ENCODE measurements around the gene UACA. TPM values are rescaled to one million over a fixed set of nuclear protein-coding genes. Genes with fewer than 3 reads are reported as not detected.

The UACA gene
- total RNA-seq, 3 donors from 2014 or later (not counting 1 experiment from before 2014, with no cell fraction given) = 1.1 to 3.1 (median 2.1) TPM

GRCh38 chr15:70720228-70721016 lies 42.9 kb downstream of the UACA start:
- H3K4me3 Mint-ChIP-seq = no peak overlapping the region
- Histone ChIP-seq H3K27me3 (ENCODE audit: control insufficient read depth, insufficient read depth, low read length) (no peaks in the 10 kb centered on the region), H3K4me1 (ENCODE audit: control insufficient read depth, insufficient read depth, low read length) (no peaks in the 10 kb centered on the region), H3K4me3 (ENCODE audit: low read length) (no peak overlapping the region), H3K9me3 (ENCODE audit: control insufficient read depth, insufficient read depth, low read length) (no peaks in the 10 kb centered on the region), H3K36me3 (ENCODE audit: control insufficient read depth, insufficient read depth, low read length) (no peaks in the 10 kb centered on the region), H3K27ac (ENCODE audit: low read length) (no peak overlapping the region)
- DNase-seq (no peak), ATAC-seq (no peak)
- H3K36me3 Mint-ChIP-seq = no peaks in the 10 kb centered on the region
- H3K9me3 Mint-ChIP-seq = no peaks in the 10 kb centered on the region
- TF ChIP-seq CTCF (IDR thresholded peaks at IDR 0.05) = no peak
- intact Hi-C loops (cut with micrococcal nuclease) = loop anchor here (10.0 kb wide), 3 partner anchors 46 to 1246 kb away; no protein-coding TSS in a partner anchor
- H3K27me3 Mint-ChIP-seq (ENCODE audit: low read depth in 2 of 2) = peaks cover 3 to 7% of the 10 kb centered on the region in 2 donors
- no peak overlapping the region for H3K27ac Mint-ChIP-seq
- 98% methylated on average over 3 of the region's 3 CpGs for WGBS (ENCODE audit: insufficient coverage)
- no peaks in the 10 kb centered on the region for H3K4me1 Mint-ChIP-seq

DNA sequence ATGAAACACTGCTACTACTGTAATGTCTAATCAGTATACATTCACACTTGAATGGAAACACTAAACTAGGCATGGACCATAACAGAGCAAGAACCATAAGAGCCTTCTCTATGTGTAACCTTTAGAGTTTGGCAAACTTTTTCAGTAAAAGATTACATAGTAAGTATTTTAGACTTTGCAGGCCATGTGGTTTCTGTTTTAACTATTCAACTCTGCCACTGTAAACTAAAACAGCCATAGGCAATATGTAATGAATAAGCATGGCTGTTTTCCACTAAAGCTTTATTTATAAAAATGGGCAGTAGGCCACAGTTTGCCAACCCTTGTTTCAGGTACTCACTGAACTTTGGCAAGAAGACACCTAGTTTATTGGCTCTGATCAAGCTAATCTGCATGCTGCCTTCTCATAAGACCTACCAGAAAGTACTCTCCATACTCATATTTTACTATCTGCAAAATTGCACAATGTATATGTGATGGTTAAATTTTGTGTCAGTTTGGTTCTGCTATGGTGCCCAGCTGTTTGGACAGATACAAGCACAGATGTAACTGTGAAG lies 46.0 kb downstream of the UACA start:
- no peak for TF ChIP-seq CTCF (IDR thresholded peaks at IDR 0.05)
- Mint-ChIP-seq H3K4me3 (no peak overlapping the region), H3K36me3 (no peaks in the 10 kb centered on the region), H3K4me1 (peaks cover 2 to 3% of the 10 kb centered on the region in 2 donors), H3K9me3 (no peaks in the 10 kb centered on the region), H3K27me3 (ENCODE audit: low read depth in 2 of 2) (peaks cover 6 to 8% of the 10 kb centered on the region in 2 donors), H3K27ac (no peak overlapping the region)
- no peaks in the 10 kb centered on the region for H3K9me3 ChIP-seq (ENCODE audit: control insufficient read depth, insufficient read depth, low read length)
- H3K4me1 ChIP-seq (ENCODE audit: control insufficient read depth, insufficient read depth, low read length) = no peaks in the 10 kb centered on the region
- no peak for ATAC-seq
- peaks cover 5% of the 10 kb centered on the region for H3K27me3 ChIP-seq (ENCODE audit: control insufficient read depth, insufficient read depth, low read length)
- H3K4me3 ChIP-seq (ENCODE audit: low read length) = no peak overlapping the region
- no peak overlapping the region for H3K27ac ChIP-seq (ENCODE audit: low read length)
- H3K36me3 ChIP-seq (ENCODE audit: control insufficient read depth, insufficient read depth, low read length) = no peaks in the 10 kb centered on the region
- intact Hi-C loops (cut with micrococcal nuclease) = no loop called here
- DNase-seq = no peak

DNA sequence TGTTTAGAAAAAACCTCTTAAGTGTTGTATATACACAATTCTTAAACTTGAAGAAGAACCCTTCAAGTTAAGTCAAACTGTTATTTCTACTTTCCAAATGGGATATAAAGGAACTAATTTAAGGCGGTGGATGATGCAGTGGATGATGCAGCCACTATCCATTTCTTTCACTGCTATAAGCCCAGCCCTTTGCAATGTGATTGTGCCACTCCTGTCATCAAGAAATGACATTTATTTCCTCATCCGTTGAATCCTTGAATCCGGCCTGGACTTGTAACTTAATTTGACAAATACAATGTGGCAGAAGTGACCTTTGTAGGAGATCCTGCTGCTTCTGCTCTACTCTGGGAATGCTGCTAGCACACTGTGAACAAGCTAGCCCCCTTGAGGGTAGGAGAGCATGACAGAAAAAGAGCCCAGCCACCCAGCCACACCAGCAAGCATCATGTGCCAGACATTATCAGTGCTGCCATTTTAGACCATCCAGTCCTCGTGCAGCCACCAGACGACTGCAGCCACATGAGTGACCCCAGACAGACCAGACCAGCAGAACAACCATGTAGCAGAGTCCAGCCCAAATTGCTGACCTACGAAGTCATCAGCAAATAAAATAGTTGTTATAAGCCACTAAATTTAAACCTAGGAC lies 47.4 kb downstream of the UACA start:
- Mint-ChIP-seq H3K9me3 (no peaks in the 10 kb centered on the region), H3K4me3 (no peak overlapping the region), H3K27me3 (ENCODE audit: low read depth in 2 of 2) (peaks cover 10 to 13% of the 10 kb centered on the region in 2 donors), H3K36me3 (no peaks in the 10 kb centered on the region), H3K4me1 (peaks cover 7% of the 10 kb centered on the region in 2 donors), H3K27ac (no peak overlapping the region)
- ATAC-seq (no peak), DNase-seq (no peak)
- WGBS (ENCODE audit: insufficient coverage) = 98% methylated on average over 6 of the region's 6 CpGs
- intact Hi-C loops (cut with micrococcal nuclease) = no loop called here
- no peak for TF ChIP-seq CTCF (IDR thresholded peaks at IDR 0.05)
- no peak overlapping the region for H3K27ac ChIP-seq (ENCODE audit: low read length)
- H3K27me3 ChIP-seq (ENCODE audit: control insufficient read depth, insufficient read depth, low read length) = peaks cover 8% of the 10 kb centered on the region
- no peaks in the 10 kb centered on the region for H3K4me1 ChIP-seq (ENCODE audit: control insufficient read depth, insufficient read depth, low read length)
- no peak overlapping the region for H3K4me3 ChIP-seq (ENCODE audit: low read length)
- H3K36me3 ChIP-seq (ENCODE audit: control insufficient read depth, insufficient read depth, low read length) = no peaks in the 10 kb centered on the region
- H3K9me3 ChIP-seq (ENCODE audit: control insufficient read depth, insufficient read depth, low read length) = no peaks in the 10 kb centered on the region
